PFSK-1 (cell line): ENCODE measurements around the gene GSK3B.

ENCODE experiments used
- FOXP2 ChIP-seq: optimal IDR thresholded peaks from 2 replicates; pipeline ENCODE3; 2011; ENCODE audit warnings: borderline replicate concordance, control low read depth, inconsistent platforms; ENCODE audit not compliant: insufficient read depth; ENCODE audit errors: extremely low read length, extremely low read depth
- POLR2AphosphoS5 ChIP-seq: IDR thresholded peaks from 2 replicates; pipeline ENCODE4 v1.6.1; 2012; ENCODE audit warnings: low read depth, mild to moderate bottlenecking, control low read depth, low read length, moderate library complexity
- SIN3A ChIP-seq: IDR thresholded peaks from 2 replicates; pipeline ENCODE4 v1.6.1; 2012; ENCODE audit warnings: mild to moderate bottlenecking, low read length, moderate library complexity, borderline replicate concordance; ENCODE audit not compliant: insufficient read depth
- TAF1 ChIP-seq: IDR thresholded peaks from 2 replicates; pipeline ENCODE4 v1.6.1; 2012; ENCODE audit warnings: low read length, control low read depth, borderline replicate concordance; ENCODE audit not compliant: insufficient read depth
- TF ChIP-seq, protein P1 (sequence below), 2 experiments: IDR thresholded peaks; 2 replicates each; pipeline versions ENCODE4 v1.6.1 to v1.8.0; 2011 to 2012; ENCODE audit warnings: low read depth in 2 of 2, low read length in 2 of 2, control low read depth in 1 of 2, inconsistent platforms in 1 of 2, mild to moderate bottlenecking in 1 of 2, moderate library complexity in 1 of 2; ENCODE audit not compliant: insufficient read depth in 1 of 2

DNA sequence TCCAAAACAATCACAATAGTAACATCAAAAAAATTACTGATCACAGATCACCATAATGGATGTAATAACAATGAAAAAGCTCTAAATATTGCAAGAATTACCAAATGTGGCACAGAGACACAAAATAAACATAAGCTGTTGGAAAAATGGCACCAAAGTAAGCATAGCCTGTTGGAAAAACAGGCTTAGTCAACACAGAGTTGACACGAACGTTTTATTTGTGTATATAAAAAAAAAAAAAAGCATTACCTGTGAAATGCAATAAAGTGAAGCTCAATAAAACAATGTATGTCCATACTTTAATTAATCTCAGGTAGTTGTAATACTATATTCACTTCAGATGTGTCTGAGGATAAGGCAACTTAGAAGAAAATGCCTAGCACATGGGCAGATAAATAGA lies 235.3 kb downstream of the GSK3B start:
- TF ChIP-seq POLR2AphosphoS5 (no peak), TAF1 (no peak), SIN3A (no peak), FOXP2 (no peak)
- TF ChIP-seq, protein P1, sequence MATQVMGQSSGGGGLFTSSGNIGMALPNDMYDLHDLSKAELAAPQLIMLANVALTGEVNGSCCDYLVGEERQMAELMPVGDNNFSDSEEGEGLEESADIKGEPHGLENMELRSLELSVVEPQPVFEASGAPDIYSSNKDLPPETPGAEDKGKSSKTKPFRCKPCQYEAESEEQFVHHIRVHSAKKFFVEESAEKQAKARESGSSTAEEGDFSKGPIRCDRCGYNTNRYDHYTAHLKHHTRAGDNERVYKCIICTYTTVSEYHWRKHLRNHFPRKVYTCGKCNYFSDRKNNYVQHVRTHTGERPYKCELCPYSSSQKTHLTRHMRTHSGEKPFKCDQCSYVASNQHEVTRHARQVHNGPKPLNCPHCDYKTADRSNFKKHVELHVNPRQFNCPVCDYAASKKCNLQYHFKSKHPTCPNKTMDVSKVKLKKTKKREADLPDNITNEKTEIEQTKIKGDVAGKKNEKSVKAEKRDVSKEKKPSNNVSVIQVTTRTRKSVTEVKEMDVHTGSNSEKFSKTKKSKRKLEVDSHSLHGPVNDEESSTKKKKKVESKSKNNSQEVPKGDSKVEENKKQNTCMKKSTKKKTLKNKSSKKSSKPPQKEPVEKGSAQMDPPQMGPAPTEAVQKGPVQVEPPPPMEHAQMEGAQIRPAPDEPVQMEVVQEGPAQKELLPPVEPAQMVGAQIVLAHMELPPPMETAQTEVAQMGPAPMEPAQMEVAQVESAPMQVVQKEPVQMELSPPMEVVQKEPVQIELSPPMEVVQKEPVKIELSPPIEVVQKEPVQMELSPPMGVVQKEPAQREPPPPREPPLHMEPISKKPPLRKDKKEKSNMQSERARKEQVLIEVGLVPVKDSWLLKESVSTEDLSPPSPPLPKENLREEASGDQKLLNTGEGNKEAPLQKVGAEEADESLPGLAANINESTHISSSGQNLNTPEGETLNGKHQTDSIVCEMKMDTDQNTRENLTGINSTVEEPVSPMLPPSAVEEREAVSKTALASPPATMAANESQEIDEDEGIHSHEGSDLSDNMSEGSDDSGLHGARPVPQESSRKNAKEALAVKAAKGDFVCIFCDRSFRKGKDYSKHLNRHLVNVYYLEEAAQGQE (IDR thresholded peaks at IDR 0.05; ENCODE audit: insufficient read depth in 1 of 2, low read depth in 2 of 2, low read length in 2 of 2), result no peak
